Esophagus muscularis mucosa (tissue), 4 donors: ENCODE data around the gene ARNT2. TPM values are rescaled to one million over a fixed set of nuclear protein-coding genes. Genes with fewer than 3 reads are reported as not detected.

Experiments
- DNase-seq: peaks from one replicate; pipeline ENCODE4 v3.0.0-alpha.2; 2017; ENCODE audit errors: extremely low spot score
- H3K27ac ChIP-seq, 4 donors: fragments of 200-600 bp; sonication (generic); replicated peaks in 1 of 4; 1 replicate in 3 of 4; 2 replicates in 1 of 4; pipeline ENCODE4 v1.5.1; 2016 to 2019; ENCODE audit warnings: mild to moderate bottlenecking in 1 of 4
- H3K27me3 ChIP-seq, 4 donors: fragments of 200-600 bp; sonication (generic); one replicate each; pipeline versions ENCODE4 v1.5.1 to v1.6.0; 2016 to 2019
- H3K36me3 ChIP-seq, 4 donors: fragments of 200-600 bp; sonication (generic); one replicate each; pipeline ENCODE4 v1.5.1; 2016 to 2019
- H3K4me1 ChIP-seq, 4 donors: fragments of 200-600 bp; sonication (generic); one replicate each; pipeline ENCODE4 v1.5.1; 2016 to 2019
- H3K4me3 ChIP-seq, 4 donors: fragments of 200-600 bp; sonication (generic); 1 replicate in 2 of 4; 2 replicates in 2 of 4; pipeline ENCODE4 v1.5.1; 2016 to 2019; ENCODE audit warnings: mild to moderate bottlenecking in 4 of 4, moderate library complexity in 1 of 4
- H3K9me3 ChIP-seq, 4 donors: fragments of 200-600 bp; sonication (generic); 1 replicate in 3 of 4; 2 replicates in 1 of 4; pipeline ENCODE4 v1.5.1; 2016 to 2019
- EP300 ChIP-seq: sonication (generic); formaldehyde crosslinking; IDR thresholded peaks from one replicate; pipeline ENCODE4 v1.6.1; 2017; ENCODE audit warnings: antibody characterized with exemption
- POLR2A ChIP-seq: fragments of 450-650 bp; IDR thresholded peaks from one replicate; pipeline ENCODE4 v1.6.1; 2017; ENCODE audit warnings: antibody characterized with exemption, moderate library complexity, mild to moderate bottlenecking, low read depth
- POLR2AphosphoS5 ChIP-seq, 2 donors: sonication (generic); formaldehyde crosslinking; IDR thresholded peaks; one replicate each; pipeline ENCODE4 v1.6.1; 2017; ENCODE audit warnings: antibody characterized with exemption in 2 of 2
- WGBS: methylation state at CpG from one replicate; pipeline ENCODE4 v1.1.5; 2018; 5-methylcytosine and 5-hydroxymethylcytosine counted together
- intact Hi-C: fragments of 100-400 bp; cut with DNase I; formaldehyde crosslinking; loops from one replicate; pipeline ENCODE4 v1.15.1; 2023
- total RNA-seq, 4 donors: library from RNA; depleted of rRNA; stranded (reverse); fragments of >200 nt; gene quantifications; one replicate each; pipeline versions ENCODE4 v1.1.0 to v1.2.1, GENCODE V29; 2016
- TF ChIP-seq, protein P1 (sequence below), 3 experiments: fragments of 200-600 bp in 2 of 3; fragments of 450-650 bp in 1 of 3; sonication (generic) in 2 of 3; IDR thresholded peaks; one replicate each; pipeline ENCODE4 v1.5.1; 2017 to 2019; ENCODE audit warnings: antibody characterized with exemption in 3 of 3, mild to moderate bottlenecking in 2 of 3, moderate library complexity in 1 of 3

ARNT2 gene
- total RNA-seq, 4 donors from 2014 or later, result 5.4 to 14.6 (median 8.2) TPM

DNA sequence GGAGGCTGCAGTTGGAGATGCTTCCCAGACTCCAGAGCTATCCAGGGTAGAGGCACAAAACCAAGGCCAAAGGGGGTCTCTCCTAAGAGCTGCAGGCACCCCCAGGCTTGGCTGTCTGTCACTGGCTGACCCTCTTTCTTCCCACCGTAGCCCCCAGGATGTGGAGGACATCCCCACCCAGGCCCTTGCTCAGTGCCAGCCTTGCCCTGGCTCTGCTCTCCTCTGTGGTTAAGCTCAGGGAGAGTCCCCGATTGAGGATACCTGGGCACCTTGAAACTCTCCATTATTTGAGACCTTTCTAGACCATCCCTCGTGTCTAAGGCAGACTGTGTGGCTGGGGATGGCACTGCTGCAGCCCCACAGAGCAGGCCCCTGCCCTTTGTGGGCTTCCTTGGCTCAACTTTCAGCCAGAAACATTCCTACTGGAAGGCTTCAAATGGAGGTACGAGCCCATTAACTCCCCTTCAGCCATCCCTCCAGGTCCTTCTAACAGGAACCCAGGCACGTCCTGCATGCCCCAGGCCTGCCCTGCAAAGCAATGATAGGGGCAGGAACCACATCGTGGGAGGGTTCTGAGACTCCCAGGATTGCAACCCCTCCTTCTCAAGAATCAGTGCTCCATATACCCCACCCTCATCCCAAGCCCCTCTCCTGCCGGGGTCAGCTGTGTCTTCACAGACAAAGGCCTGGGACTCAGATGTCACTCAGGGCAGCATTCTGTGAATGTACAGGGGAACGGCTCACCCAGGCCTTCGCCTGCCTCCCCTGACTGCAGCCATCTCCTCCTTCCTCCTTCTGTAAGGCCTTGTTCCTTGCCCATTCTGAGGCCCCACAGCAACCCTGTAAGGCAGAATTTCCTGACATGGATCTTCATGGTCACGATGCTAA, 188.0 kb downstream of the ARNT2 start:
- TF ChIP-seq POLR2A (no peak), EP300 (no peak), POLR2AphosphoS5 (IDR thresholded peaks at IDR 0.05) (no peak)
- TF ChIP-seq, protein P1, sequence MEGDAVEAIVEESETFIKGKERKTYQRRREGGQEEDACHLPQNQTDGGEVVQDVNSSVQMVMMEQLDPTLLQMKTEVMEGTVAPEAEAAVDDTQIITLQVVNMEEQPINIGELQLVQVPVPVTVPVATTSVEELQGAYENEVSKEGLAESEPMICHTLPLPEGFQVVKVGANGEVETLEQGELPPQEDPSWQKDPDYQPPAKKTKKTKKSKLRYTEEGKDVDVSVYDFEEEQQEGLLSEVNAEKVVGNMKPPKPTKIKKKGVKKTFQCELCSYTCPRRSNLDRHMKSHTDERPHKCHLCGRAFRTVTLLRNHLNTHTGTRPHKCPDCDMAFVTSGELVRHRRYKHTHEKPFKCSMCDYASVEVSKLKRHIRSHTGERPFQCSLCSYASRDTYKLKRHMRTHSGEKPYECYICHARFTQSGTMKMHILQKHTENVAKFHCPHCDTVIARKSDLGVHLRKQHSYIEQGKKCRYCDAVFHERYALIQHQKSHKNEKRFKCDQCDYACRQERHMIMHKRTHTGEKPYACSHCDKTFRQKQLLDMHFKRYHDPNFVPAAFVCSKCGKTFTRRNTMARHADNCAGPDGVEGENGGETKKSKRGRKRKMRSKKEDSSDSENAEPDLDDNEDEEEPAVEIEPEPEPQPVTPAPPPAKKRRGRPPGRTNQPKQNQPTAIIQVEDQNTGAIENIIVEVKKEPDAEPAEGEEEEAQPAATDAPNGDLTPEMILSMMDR (IDR thresholded peaks at IDR 0.05), result no peak
- DNase-seq, result no peak
- WGBS, result 98% methylated on average over 10 of the region's 10 CpGs
- intact Hi-C loops, result no loop called here
- Histone ChIP-seq H3K9me3 (no peaks in the 10 kb centered on the region), H3K27ac (no peak overlapping the region), H3K27me3 (no peaks in the 10 kb centered on the region), H3K4me3 (no peak overlapping the region), H3K36me3 (peaks cover 0 to 42% (median 5%) of the 10 kb centered on the region in 4 donors), H3K4me1 (no peaks in the 10 kb centered on the region)

DNA sequence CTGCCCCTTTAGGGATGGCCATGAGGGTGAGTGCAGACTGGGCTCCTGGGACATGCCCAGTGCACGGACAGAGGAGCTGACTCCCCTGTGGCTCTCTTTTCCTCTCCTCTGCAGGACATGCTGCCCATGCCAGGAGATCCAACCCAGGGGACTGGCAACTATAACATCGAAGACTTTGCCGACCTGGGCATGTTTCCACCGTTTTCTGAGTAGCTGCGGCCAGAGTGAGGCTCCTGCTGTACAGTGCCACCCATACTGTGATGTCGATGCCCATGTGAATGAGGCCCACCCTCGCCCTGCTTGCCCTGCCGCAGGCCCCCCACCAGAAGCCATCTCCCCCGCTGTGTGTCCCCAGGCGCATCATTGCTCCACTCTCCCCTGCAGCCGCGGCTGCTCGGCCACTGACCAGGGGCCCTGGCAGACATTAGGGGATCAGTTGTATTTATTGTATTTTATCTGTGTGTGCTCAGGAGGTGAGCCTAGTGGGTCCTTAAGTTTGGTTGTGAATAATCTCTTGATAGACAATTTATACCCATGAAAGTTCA, 189.4 kb downstream of the ARNT2 start:
- peaks cover 0 to 42% (median 5%) of the 10 kb centered on the region in 4 donors for H3K36me3 ChIP-seq
- 100% methylated on average over 7 of the region's 13 CpGs for WGBS
- H3K27me3 ChIP-seq, result no peaks in the 10 kb centered on the region
- H3K4me1 ChIP-seq, result no peaks in the 10 kb centered on the region
- H3K27ac ChIP-seq, result no peak overlapping the region
- no peak overlapping the region for H3K4me3 ChIP-seq
- H3K9me3 ChIP-seq, result no peaks in the 10 kb centered on the region
- intact Hi-C loops, result no loop called here
- TF ChIP-seq EP300 (no peak), POLR2AphosphoS5 (IDR thresholded peaks at IDR 0.05) (no peak), POLR2A (no peak)
- TF ChIP-seq, protein P1 (IDR thresholded peaks at IDR 0.05), result no peak
- DNase-seq, result no peak

DNA sequence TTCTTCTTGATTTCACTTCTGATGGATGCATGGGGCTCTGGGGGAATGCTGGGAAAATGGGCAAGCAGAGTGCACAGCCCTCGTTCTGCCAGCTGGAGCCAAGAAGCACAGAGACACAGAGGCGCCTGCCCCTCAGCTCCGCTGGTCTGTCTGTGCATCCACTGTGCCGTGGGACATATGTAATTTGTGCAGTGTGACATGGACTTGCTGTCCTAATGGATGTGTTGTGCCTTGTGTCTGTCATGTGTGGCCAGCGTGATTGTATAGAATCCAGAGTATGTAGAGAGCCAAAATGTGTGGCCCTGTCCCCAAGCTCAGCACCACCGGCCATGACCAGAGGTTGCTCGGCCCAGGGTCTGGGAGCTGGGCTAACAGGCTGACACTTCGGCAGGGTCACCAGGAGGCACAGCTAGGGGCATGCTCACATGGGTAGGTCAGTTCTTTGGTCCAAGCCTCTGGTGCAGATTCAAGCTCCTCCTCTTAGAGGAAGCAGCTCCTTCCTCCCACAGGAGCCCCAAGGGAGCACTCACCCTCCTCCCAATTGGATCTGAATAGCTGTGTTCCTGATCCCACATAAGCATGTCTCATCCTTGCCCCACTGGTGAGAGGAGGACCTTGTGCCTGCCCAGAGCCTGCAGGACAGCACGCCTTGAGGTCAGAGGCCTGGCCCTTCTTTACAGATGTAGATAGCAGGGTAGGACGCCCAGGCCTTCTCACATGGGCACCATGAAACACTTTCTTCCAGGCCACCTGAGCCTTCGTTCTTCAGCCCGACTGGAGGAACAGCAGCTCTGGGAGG, 190.1 kb downstream of the ARNT2 start:
- no peak overlapping the region for H3K4me3 ChIP-seq

DNA sequence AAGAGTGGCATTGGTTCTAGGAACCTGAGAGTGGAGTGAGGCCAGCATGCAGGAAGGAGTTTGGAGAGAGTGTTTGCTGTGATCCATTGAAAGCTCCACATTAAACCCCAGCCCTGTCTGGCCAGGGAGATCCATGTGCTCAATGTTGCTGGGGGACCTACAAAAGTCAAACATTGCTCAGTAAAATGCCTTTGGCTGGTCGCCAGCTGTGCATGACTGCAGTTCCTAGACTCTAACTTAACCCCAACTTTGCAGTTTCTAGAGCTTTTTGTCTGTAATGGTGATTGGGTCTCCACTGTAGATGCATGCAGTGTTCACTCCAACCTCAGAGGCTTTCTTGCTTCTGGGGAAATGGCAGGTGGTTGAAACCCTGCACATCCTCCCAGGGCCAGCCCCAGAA, 191.2 kb downstream of the ARNT2 start:
- intact Hi-C loops, result no loop called here
- TF ChIP-seq, protein P1 (IDR thresholded peaks at IDR 0.05), result no peak
- no peak for TF ChIP-seq POLR2A
- no peak for TF ChIP-seq EP300
- no peak for TF ChIP-seq POLR2AphosphoS5 (IDR thresholded peaks at IDR 0.05)
- H3K4me3 ChIP-seq, result no peak overlapping the region
- 27% methylated on average over 1 of the region's 1 CpG for WGBS
- H3K27ac ChIP-seq, result no peak overlapping the region
- no peaks in the 10 kb centered on the region for H3K4me1 ChIP-seq
- peaks cover 0 to 42% (median 5%) of the 10 kb centered on the region in 4 donors for H3K36me3 ChIP-seq
- H3K27me3 ChIP-seq, result no peaks in the 10 kb centered on the region
- H3K9me3 ChIP-seq, result no peaks in the 10 kb centered on the region
- DNase-seq, result no peak

More for the DNA sequence above, 190.1 kb downstream of the ARNT2 start:
- TF ChIP-seq, protein P1 (IDR thresholded peaks at IDR 0.05), result no peak
- TF ChIP-seq POLR2A (no peak), EP300 (no peak), POLR2AphosphoS5 (IDR thresholded peaks at IDR 0.05) (no peak)
- DNase-seq, result no peak
- H3K4me1 ChIP-seq, result no peaks in the 10 kb centered on the region
- no peaks in the 10 kb centered on the region for H3K9me3 ChIP-seq
- H3K27me3 ChIP-seq, result no peaks in the 10 kb centered on the region
- H3K27ac ChIP-seq, result no peak overlapping the region
- 93% methylated on average over 9 of the region's 12 CpGs for WGBS
- H3K36me3 ChIP-seq, result peaks cover 0 to 42% (median 5%) of the 10 kb centered on the region in 4 donors
- intact Hi-C loops, result no loop called here
